ENCODE measurements around the gene S100A10. TPM values are rescaled to one million over a fixed set of nuclear protein-coding genes. Genes with fewer than 3 reads are reported as not detected.

S100A10 gene
- total RNA-seq, 1 donor from 2014 or later = 245 TPM

- Mint-ChIP-seq H3K4me3 (ENCODE audit: unreplicated experiment) (no peak overlapping the region), H3K9me3 (ENCODE audit: unreplicated experiment) (no peaks in the 10 kb centered on the region), H3K27me3 (ENCODE audit: unreplicated experiment) (no peaks in the 10 kb centered on the region), H3K27ac (ENCODE audit: unreplicated experiment) (no peak overlapping the region), H3K36me3 (ENCODE audit: unreplicated experiment) (no peaks in the 10 kb centered on the region), H3K4me1 (ENCODE audit: low read depth, unreplicated experiment) (no peaks in the 10 kb centered on the region)
- peak; percentile 30 for TF ChIP-seq CTCF (IDR thresholded peaks at IDR 0.05; ENCODE audit: partially characterized antibody, unreplicated experiment)
- DNase-seq = no peak
These were observed 25.6 kb downstream of the S100A10 start for GRCh38 chr1:151968058-151968457.

- Mint-ChIP-seq H3K27ac (ENCODE audit: unreplicated experiment) (no peak overlapping the region), H3K36me3 (ENCODE audit: unreplicated experiment) (no peaks in the 10 kb centered on the region), H3K27me3 (ENCODE audit: unreplicated experiment) (no peaks in the 10 kb centered on the region), H3K4me3 (ENCODE audit: unreplicated experiment) (no peak overlapping the region), H3K4me1 (ENCODE audit: low read depth, unreplicated experiment) (no peaks in the 10 kb centered on the region), H3K9me3 (ENCODE audit: unreplicated experiment) (no peaks in the 10 kb centered on the region)
- TF ChIP-seq CTCF (IDR thresholded peaks at IDR 0.05; ENCODE audit: partially characterized antibody, unreplicated experiment) = no peak
- DNase-seq = no peak
These were observed 26.6 kb downstream of the S100A10 start for GRCh38 chr1:151967091-151967490.

GRCh38 chr1:151966061-151966460 lies 27.6 kb downstream of the S100A10 start:
- DNase-seq = no peak
- Mint-ChIP-seq H3K27ac (ENCODE audit: unreplicated experiment) (no peak overlapping the region), H3K27me3 (ENCODE audit: unreplicated experiment) (no peaks in the 10 kb centered on the region), H3K36me3 (ENCODE audit: unreplicated experiment) (no peaks in the 10 kb centered on the region), H3K4me3 (ENCODE audit: unreplicated experiment) (no peak overlapping the region), H3K4me1 (ENCODE audit: low read depth, unreplicated experiment) (no peaks in the 10 kb centered on the region), H3K9me3 (ENCODE audit: unreplicated experiment) (no peaks in the 10 kb centered on the region)
- TF ChIP-seq CTCF (IDR thresholded peaks at IDR 0.05; ENCODE audit: partially characterized antibody, unreplicated experiment) = no peak

GRCh38 chr1:151964510-151964909 lies 29.1 kb downstream of the S100A10 start:
- no peaks in the 10 kb centered on the region for H3K36me3 Mint-ChIP-seq (ENCODE audit: unreplicated experiment)
- no peak for DNase-seq
- no peak for TF ChIP-seq CTCF (IDR thresholded peaks at IDR 0.05; ENCODE audit: partially characterized antibody, unreplicated experiment)
- no peak overlapping the region for H3K4me3 Mint-ChIP-seq (ENCODE audit: unreplicated experiment)
- no peaks in the 10 kb centered on the region for H3K9me3 Mint-ChIP-seq (ENCODE audit: unreplicated experiment)
- H3K4me1 Mint-ChIP-seq (ENCODE audit: low read depth, unreplicated experiment) = no peaks in the 10 kb centered on the region
- no peaks in the 10 kb centered on the region for H3K27me3 Mint-ChIP-seq (ENCODE audit: unreplicated experiment)
- H3K27ac Mint-ChIP-seq (ENCODE audit: unreplicated experiment) = no peak overlapping the region

GRCh38 chr1:151963288-151963687 lies 30.4 kb downstream of the S100A10 start:
- Mint-ChIP-seq H3K27ac (ENCODE audit: unreplicated experiment) (no peak overlapping the region), H3K4me1 (ENCODE audit: low read depth, unreplicated experiment) (no peaks in the 10 kb centered on the region), H3K36me3 (ENCODE audit: unreplicated experiment) (no peaks in the 10 kb centered on the region), H3K27me3 (ENCODE audit: unreplicated experiment) (no peaks in the 10 kb centered on the region), H3K9me3 (ENCODE audit: unreplicated experiment) (no peaks in the 10 kb centered on the region), H3K4me3 (ENCODE audit: unreplicated experiment) (no peak overlapping the region)
- no peak for DNase-seq
- no peak for TF ChIP-seq CTCF (IDR thresholded peaks at IDR 0.05; ENCODE audit: partially characterized antibody, unreplicated experiment)
